GM21515 (cell line): ENCODE data around the gene FHAD1.
"Not testable (repeated sequence)": the region's sequence is repeated elsewhere in the genome, so short reads cannot be mapped to it uniquely, and the experiment has no call there.

Experiments
- ATAC-seq: cut with Tn5 transposase; IDR thresholded peaks from one replicate; pipeline ENCODE4 v1.9.1; 2021; ENCODE audit not compliant: unreplicated experiment

Gene FHAD1

GRCh38 chr1:15412175-15412800, 165.3 kb downstream of the FHAD1 start:
- no peak for ATAC-seq

GRCh38 chr1:15412843-15413242, 165.8 kb downstream of the FHAD1 start:
- no peak for ATAC-seq

- no peak for ATAC-seq
These were observed 166.8 kb downstream of the FHAD1 start for GRCh38 chr1:15413563-15414444.

- ATAC-seq: no peak
These were observed 167.5 kb downstream of the FHAD1 start for GRCh38 chr1:15414445-15414983.

DNA sequence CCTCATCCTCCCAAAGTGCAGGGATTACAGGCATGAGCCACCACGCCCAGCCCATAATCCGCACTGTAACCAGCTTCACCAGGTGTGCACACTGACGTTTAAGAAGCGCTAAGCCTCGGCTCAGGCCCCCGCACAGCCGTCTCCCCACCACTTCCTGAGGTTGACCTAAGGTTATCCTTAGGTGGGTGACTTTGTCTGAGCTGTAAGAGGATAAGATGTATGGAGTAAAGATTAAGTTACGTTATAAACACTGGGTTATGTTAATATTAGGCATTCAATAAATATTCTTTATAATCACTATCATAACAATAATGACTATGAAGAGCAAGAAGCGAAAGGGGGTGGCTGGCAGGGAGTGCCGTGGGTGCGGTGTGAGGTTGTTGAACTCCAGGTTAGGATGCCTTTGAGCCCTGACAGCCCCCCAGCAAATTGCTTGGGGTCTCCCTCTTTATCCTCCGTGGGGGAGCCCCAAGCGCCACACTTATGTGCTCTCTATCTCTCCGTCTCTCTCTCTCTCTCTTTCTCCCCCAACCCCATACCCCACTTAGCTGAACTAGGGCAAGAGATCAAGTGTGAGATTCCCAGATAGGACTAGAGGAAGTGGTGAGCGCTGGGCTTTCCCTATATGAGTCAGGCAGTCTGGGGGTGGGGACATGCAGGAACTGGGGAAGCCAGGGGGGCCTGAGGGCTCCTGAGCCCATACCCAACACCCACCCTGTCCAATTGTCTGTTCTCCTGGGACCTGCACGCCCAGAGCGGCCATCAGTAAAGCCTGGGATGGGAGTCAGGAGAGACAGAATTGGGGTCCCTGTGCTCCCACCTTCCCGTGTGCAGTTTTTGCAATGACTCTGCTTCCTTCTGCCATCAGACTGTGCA, 170.3 kb downstream of the FHAD1 start:
- ATAC-seq: no peak

DNA sequence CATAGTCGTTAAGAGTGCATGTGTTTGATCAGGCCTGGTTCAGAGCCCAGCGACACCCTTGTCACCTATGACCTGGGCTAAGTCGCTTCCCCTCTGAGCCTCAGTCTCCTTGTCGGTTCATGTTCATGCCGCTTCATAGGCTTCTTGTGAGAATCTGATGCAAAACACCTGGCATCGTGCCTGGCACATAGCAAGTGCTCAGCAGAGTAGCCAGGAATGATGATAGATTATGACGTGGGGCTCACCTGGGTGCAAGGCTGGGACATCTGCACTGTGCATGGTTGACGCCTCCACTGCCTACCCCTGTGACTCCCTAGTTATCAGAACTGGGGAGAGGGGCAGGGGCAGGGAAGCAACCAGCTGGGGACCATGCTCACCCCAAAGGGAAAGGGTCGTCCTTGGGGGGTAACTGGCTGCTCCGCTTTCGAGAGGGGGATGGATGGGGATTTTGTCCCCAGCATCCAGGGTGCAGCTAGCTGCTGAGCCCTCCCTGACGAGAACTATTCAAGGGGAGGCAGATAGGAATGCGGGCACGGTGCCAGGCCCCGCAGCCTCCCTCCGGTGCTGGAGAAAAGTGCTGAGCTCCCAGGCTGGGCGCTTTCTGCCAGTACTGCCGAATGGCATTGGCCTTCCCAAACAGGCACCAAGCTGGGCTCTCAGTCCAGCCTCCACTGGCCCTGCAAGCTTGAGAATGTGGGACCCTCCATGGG, 171.9 kb downstream of the FHAD1 start:
- no peak for ATAC-seq

DNA sequence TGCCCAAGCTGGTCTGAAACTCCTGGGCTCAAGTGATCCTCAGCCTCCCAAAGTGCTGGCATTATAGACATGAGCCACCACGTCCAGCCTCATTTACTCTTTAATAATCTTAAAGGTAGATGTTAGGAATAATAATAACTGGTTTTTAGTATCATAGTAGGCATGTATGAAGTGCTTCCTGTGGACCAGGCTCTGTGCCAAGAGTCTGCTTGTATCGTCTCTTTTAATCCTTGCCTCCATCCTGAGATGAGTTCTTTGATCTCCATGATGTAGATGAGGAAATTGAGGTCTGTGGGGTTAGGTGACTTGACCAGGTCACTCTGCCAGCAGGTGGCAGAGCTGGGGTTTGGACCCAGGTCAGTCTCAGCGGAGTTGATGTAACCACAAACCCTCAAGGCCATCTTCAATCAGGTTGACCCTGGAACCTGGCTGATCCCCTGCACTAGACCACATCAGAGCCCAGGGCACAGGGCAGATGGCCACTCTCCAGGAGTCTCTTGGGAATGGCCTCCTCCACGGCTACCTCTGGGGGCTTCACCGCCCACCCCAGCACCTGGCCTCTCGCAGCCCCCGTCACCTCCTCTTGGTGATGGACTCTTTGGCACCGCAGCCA, 173.9 kb downstream of the FHAD1 start:
- ATAC-seq: no peak

GRCh38 chr1:15422871-15423270, 175.8 kb downstream of the FHAD1 start:
- ATAC-seq: no peak

- no peak for ATAC-seq
These were observed 176.5 kb downstream of the FHAD1 start for GRCh38 chr1:15423355-15424077.

DNA sequence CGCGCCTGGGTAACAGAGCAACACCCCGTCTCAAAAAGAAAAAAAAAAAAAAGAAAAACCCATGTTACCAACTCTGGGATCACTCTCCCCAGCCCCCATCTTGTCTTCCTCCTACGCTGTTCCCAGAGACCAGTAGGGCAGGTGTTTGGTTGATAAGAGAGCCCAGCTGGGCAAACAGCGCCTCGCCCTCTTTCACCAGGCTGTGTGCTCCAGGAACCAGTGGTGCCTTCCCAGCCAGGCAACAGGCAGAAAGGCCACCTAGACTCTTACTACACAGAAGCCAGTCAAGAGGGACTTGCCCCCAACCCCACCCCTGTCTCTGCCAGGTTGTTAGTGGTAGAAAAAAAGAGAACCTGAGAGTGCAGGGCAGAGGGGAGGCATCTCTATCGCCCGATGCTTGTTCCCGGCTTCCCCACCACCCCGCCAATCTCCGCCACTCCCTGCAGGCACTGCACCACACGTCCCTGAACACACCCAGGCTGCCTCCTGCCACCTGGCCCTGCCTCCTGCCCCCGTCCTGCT, 177.2 kb downstream of the FHAD1 start:
- ATAC-seq: no peak

GRCh38 chr1:15424981-15425380, 178.0 kb downstream of the FHAD1 start:
- no peak for ATAC-seq

DNA sequence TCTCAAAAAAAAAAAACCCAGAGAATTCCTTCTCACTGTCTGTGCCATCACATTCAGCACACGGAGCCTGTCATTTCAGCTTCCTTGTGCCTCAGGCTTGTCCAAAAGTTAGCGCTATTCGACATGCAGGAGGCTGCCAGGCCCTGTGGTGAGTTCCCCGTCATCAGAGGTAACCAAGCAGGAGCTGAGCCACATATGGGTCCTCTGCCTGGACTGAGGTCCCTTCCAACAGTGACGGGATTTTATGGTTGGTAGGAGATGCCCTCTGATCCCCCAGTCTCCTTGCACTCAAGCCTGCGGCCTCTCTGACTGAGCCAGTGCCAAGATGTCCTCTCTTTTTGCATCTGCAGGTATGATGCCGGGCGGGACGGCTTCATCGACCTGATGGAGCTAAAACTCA, 178.5 kb downstream of the FHAD1 start:
- ATAC-seq: no peak

DNA sequence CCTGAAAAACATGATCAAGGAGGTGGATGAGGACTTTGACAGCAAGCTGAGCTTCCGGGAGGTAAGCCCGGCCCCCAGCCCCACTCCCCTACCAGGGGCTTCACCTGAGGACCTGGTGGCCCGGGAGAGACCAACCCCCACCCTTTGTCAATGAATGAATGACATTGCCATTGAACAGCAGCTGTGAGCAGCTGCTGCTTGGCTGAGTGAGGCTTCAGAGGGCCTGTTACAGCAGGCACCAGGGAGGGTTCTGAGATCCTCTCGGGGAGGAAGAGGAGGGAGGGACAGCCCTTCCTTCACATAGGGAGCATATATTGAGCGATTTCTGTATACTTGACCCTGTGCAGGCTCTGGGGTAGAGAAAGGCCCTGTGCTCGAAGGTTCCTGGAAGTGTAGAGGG, 178.9 kb downstream of the FHAD1 start:
- no peak for ATAC-seq

DNA sequence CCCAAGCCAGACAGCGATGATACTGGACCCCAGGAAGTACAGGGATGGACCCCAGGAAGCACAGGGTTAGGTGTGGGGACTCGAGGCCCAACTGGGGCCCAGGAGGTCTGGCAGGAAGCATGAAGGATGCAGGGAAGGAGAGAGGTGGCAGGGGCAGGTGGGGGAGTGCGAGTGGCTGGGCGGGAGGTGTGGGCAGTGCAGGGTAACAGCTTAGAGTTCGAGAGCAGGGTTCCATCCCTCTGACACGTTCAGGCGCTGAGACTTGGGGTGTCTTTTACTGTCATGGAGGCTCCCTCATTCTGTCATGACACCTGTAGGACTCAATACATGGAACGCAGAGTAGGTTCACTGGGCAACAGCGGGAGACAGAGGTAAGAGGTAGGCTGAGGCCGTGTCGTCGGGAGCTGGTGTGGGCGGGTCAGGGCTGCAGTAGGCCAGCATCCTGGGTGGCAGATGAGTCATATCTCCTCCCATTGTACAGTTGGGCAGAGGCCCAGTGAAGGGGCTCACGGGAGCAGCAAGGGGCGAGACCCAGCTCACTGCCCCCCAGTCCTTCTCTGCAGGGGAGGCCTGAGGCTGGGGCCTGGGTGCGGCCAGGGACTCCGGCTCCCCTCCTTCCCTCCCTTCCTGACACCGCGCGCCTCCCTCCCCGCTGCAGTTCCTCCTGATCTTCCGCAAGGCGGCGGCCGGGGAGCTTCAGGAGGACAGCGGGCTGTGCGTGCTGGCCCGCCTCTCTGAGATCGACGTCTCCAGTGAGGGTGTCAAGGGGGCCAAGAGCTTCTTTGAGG, 179.7 kb downstream of the FHAD1 start:
- no peak for ATAC-seq

GRCh38 chr1:15427280-15427666, 180.2 kb downstream of the FHAD1 start:
- no peak for ATAC-seq

- not testable (repeated sequence) for ATAC-seq
These were observed 181.2 kb downstream of the FHAD1 start for GRCh38 chr1:15428252-15428651.

DNA sequence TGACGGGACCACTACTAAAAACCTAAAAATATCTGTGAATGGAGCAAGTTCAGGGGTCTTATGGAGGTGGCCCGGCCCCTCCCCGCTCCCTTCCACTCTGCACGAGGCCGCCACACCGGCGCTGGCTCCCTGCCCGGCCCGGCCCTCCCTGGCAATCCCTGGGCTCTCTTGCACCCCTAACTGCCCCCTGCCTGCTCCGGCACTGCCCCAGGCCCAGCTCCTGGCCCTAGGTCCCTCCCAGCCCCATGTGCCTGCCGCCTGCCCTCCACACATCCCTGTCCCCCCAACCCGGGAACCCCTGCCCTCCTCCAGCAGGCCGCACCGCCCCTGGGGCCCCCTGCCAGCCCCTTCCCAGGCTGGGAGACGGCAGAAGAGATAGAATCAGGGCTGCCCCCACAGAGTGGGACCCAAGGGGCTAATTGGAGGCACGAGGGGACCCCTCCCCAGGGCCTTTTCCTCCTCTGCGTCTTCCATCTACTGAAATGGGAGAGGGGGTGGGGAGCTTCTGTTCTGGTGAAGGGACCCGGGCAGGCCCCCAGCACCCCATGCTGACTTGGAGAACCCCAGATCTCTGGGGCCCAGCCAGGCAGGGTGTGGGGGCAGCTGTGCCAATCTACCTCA, 181.9 kb downstream of the FHAD1 start:
- no peak for ATAC-seq

- ATAC-seq: no peak
These were observed 182.7 kb downstream of the FHAD1 start for GRCh38 chr1:15429701-15430149.
